Measurements from ENCODE around the gene PES1. TPM values are rescaled to one million over a fixed set of nuclear protein-coding genes. Genes with fewer than 3 reads are reported as not detected.

Gene PES1
- total RNA-seq, 2 experiments from 2014 or later: 28.4 to 30.5 TPM

DNA sequence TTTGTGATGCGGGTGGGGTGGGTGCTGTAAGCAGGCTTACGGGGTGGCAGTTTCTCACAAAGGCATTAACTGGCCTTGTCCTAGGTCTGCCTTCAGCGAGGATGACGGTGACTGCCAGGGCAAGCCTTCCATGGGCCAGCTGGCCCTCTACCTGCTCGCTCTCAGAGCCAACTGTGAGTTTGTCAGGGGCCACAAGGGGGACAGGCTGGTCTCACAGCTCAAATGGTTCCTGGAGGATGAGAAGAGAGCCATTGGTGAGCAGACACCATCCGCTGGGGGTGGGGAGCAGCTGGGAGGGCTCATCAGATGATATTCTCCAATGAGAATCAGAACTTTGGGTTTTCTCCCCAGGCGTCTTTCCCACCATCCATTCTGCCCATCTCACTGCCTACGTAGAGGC is 21.1 kb upstream of the PES1 start:
- CTCF ChIA-PET: no interaction called here

GRCh38 chr22:30611197-30611596 is 19.5 kb upstream of the PES1 start:
- ATAC-seq (ENCODE audit: poor library complexity) (no peak), DNase-seq (no peak)
- CTCF ChIA-PET: no interaction called here
- Mint-ChIP-seq H3K4me3 (no peak overlapping the region), H3K27me3 (no peaks in the 10 kb centered on the region), H3K27ac (no peak overlapping the region), H3K36me3 (ENCODE audit: low read depth) (no peaks in the 10 kb centered on the region), H3K9me3 (no peaks in the 10 kb centered on the region), H3K4me1 (ENCODE audit: low read depth) (peaks cover 10% of the 10 kb centered on the region)
- POLR2A ChIA-PET: no interaction called here
- no peak overlapping the region for H3K27ac ChIP-seq (ENCODE audit: low read depth in 1 of 2, low read length in 2 of 2)
- peaks cover 23% of the 10 kb centered on the region for H3K4me1 ChIP-seq (ENCODE audit: insufficient read depth, low read length)
- no peaks in the 10 kb centered on the region for H3K9me3 ChIP-seq (ENCODE audit: control insufficient read depth in 1 of 2, insufficient read depth in 1 of 2, low read length in 2 of 2)
- no peak overlapping the region for H3K4me3 ChIP-seq (ENCODE audit: low read length)
- intact Hi-C loops (cut with DNase I, micrococcal nuclease): no loop called here
- no peaks in the 10 kb centered on the region for H3K27me3 ChIP-seq (ENCODE audit: control insufficient read depth in 1 of 2, insufficient read depth in 2 of 2, low read length in 2 of 2)
- TF ChIP-seq CTCF (IDR thresholded peaks at IDR 0.05): no peak
- no peaks in the 10 kb centered on the region for H3K36me3 ChIP-seq (ENCODE audit: insufficient read depth, low read length)

More for the DNA sequence above, 21.1 kb upstream of the PES1 start:
- H3K4me1 ChIP-seq (ENCODE audit: insufficient read depth, low read length): peaks cover 7% of the 10 kb centered on the region
- no peak for TF ChIP-seq CTCF (IDR thresholded peaks at IDR 0.05)
- DNase-seq: no peak
- Mint-ChIP-seq H3K27ac (no peak overlapping the region), H3K27me3 (no peaks in the 10 kb centered on the region), H3K36me3 (ENCODE audit: low read depth) (no peaks in the 10 kb centered on the region), H3K4me3 (no peak overlapping the region), H3K4me1 (ENCODE audit: low read depth) (no peaks in the 10 kb centered on the region), H3K9me3 (no peaks in the 10 kb centered on the region)
- no peak overlapping the region for H3K4me3 ChIP-seq (ENCODE audit: low read length)
- no peaks in the 10 kb centered on the region for H3K9me3 ChIP-seq (ENCODE audit: control insufficient read depth in 1 of 2, insufficient read depth in 1 of 2, low read length in 2 of 2)
- POLR2A ChIA-PET: no interaction called here
- intact Hi-C loops (cut with DNase I, micrococcal nuclease): no loop called here
- no peak overlapping the region for H3K27ac ChIP-seq (ENCODE audit: low read depth in 1 of 2, low read length in 2 of 2)
- H3K36me3 ChIP-seq (ENCODE audit: insufficient read depth, low read length): no peaks in the 10 kb centered on the region
- ATAC-seq (ENCODE audit: poor library complexity): no peak
- no peaks in the 10 kb centered on the region for H3K27me3 ChIP-seq (ENCODE audit: control insufficient read depth in 1 of 2, insufficient read depth in 2 of 2, low read length in 2 of 2)

DNA sequence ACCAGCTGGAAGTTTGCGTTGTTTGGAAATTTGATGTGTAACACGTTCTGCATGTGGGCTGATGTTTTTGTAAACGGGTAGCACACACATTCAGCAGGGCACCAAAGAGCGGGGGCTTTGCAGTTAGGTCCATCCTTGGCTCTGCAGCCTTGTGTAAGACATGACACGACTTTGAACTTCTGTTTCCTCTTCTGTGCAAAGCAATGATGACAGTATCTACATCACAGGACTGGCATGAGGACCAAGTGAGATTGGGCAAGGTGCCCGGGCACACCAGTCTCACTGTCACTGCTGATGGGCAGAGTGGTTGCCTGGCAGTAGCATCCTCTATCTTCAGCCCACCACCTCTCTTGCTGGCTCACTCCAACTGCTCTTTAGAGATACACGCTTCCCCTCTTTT is 18.6 kb upstream of the PES1 start:
- no peak overlapping the region for H3K27ac ChIP-seq (ENCODE audit: low read depth in 1 of 2, low read length in 2 of 2)

More for the DNA sequence above, 18.6 kb upstream of the PES1 start:
- H3K4me1 ChIP-seq (ENCODE audit: insufficient read depth, low read length): peaks cover 31% of the 10 kb centered on the region
- Mint-ChIP-seq H3K36me3 (ENCODE audit: low read depth) (no peaks in the 10 kb centered on the region), H3K4me3 (no peak overlapping the region), H3K27me3 (no peaks in the 10 kb centered on the region), H3K9me3 (no peaks in the 10 kb centered on the region), H3K4me1 (ENCODE audit: low read depth) (peaks cover 16% of the 10 kb centered on the region), H3K27ac (no peak overlapping the region)
- ChIA-PET CTCF (no interaction called here), POLR2A (no interaction called here)
- H3K9me3 ChIP-seq (ENCODE audit: control insufficient read depth in 1 of 2, insufficient read depth in 1 of 2, low read length in 2 of 2): no peaks in the 10 kb centered on the region
- ATAC-seq (ENCODE audit: poor library complexity): no peak
- no peaks in the 10 kb centered on the region for H3K27me3 ChIP-seq (ENCODE audit: control insufficient read depth in 1 of 2, insufficient read depth in 2 of 2, low read length in 2 of 2)
- no peak for TF ChIP-seq CTCF (IDR thresholded peaks at IDR 0.05)
- no peaks in the 10 kb centered on the region for H3K36me3 ChIP-seq (ENCODE audit: insufficient read depth, low read length)
- intact Hi-C loops (cut with DNase I, micrococcal nuclease): no loop called here
- no peak overlapping the region for H3K4me3 ChIP-seq (ENCODE audit: low read length)
- peak in 3 of 14 experiments; percentile 9 to 62 (median 53) for DNase-seq
